ENCODE results near the gene TMEM151B. TPM values are rescaled to one million over a fixed set of nuclear protein-coding genes. Genes with fewer than 3 reads are reported as not detected.
"Not testable (repeated sequence)": the region's sequence is repeated elsewhere in the genome, so short reads cannot be mapped to it uniquely, and the experiment has no call there.

The TMEM151B gene
- total RNA-seq, 4 donors from 2014 or later: 0.39 to 0.98 (median 0.46) TPM

- H3K27ac ChIP-seq (replicated peaks in 1 of 4): no peak overlapping the region
- 65% methylated on average over 8 of the region's 8 CpGs for WGBS
- no peak overlapping the region for H3K4me3 ChIP-seq
Observed at GRCh38 chr6:44341095-44341890, 71.0 kb downstream of the TMEM151B start.

GRCh38 chr6:44342052-44342451 lies 71.8 kb downstream of the TMEM151B start:
- intact Hi-C loops (cut with DNase I): no loop called here
- Histone ChIP-seq H3K4me1 (peaks cover 5 to 28% (median 19%) of the 10 kb centered on the region in 4 donors), H3K4me3 (peak overlapping the region; percentile 30 to 45 (median 36)), H3K36me3 (no peaks in the 10 kb centered on the region), H3K27me3 (peaks cover 0 to 45% (median 5%) of the 10 kb centered on the region in 4 donors), H3K27ac (replicated peaks in 1 of 4) (no peak overlapping the region), H3K9me3 (no peaks in the 10 kb centered on the region)
- WGBS: 35% methylated on average over 6 of the region's 6 CpGs
- TF ChIP-seq EP300 (IDR thresholded peaks at IDR 0.05) (no peak), POLR2AphosphoS5 (IDR thresholded peaks at IDR 0.05) (no peak), POLR2A (IDR thresholded peaks at IDR 0.05; ENCODE audit: low read depth) (no peak)
- TF ChIP-seq, protein P1, sequence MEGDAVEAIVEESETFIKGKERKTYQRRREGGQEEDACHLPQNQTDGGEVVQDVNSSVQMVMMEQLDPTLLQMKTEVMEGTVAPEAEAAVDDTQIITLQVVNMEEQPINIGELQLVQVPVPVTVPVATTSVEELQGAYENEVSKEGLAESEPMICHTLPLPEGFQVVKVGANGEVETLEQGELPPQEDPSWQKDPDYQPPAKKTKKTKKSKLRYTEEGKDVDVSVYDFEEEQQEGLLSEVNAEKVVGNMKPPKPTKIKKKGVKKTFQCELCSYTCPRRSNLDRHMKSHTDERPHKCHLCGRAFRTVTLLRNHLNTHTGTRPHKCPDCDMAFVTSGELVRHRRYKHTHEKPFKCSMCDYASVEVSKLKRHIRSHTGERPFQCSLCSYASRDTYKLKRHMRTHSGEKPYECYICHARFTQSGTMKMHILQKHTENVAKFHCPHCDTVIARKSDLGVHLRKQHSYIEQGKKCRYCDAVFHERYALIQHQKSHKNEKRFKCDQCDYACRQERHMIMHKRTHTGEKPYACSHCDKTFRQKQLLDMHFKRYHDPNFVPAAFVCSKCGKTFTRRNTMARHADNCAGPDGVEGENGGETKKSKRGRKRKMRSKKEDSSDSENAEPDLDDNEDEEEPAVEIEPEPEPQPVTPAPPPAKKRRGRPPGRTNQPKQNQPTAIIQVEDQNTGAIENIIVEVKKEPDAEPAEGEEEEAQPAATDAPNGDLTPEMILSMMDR (IDR thresholded peaks at IDR 0.05): no peak
- no peak for DNase-seq (ENCODE audit: extremely low spot score)

More at GRCh38 chr6:44341095-44341890, 71.0 kb downstream of the TMEM151B start:
- Histone ChIP-seq H3K9me3 (no peaks in the 10 kb centered on the region), H3K36me3 (no peaks in the 10 kb centered on the region), H3K27me3 (peaks cover 0 to 44% (median 5%) of the 10 kb centered on the region in 4 donors), H3K4me1 (peaks cover 5 to 28% (median 19%) of the 10 kb centered on the region in 4 donors)
- TF ChIP-seq POLR2A (IDR thresholded peaks at IDR 0.05; ENCODE audit: low read depth): no peak
- TF ChIP-seq, protein P1 (IDR thresholded peaks at IDR 0.05): no peak
- TF ChIP-seq POLR2AphosphoS5 (IDR thresholded peaks at IDR 0.05): no peak
- TF ChIP-seq EP300 (IDR thresholded peaks at IDR 0.05): no peak
- DNase-seq (ENCODE audit: extremely low spot score): no peak
- intact Hi-C loops (cut with DNase I): no loop called here

DNA sequence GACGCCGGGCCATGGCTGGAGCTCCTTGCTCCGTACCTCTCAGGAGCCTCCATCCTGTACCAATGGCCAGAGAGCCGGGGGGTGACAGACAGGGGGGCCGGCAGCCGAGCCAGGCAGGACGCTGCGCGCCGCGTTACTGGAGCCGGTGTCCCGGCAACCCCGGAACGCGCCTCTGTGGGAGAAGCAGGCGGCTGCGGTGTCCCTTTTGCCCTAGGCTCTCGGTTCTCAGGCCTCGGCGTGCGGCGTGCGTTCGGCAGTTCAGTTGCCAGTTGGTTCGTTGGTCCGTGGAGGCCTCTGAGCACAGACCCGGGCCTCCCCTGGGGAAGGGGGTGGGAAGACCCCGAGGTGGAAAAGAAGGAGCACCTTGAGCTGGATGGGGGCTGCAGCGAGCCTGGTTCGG lies 72.2 kb downstream of the TMEM151B start, which contains the start of gene SPATS1:
SPATS1 (plus strand) TSS at position 162 of the 400 bp plus-strand sequence. CDS start 446 bp downstream, outside the sequence.
- H3K36me3 ChIP-seq: no peaks in the 10 kb centered on the region
- H3K27me3 ChIP-seq: peaks cover 0 to 45% (median 5%) of the 10 kb centered on the region in 4 donors
- no peak for DNase-seq (ENCODE audit: extremely low spot score)
- H3K4me1 ChIP-seq: peaks cover 5 to 28% (median 19%) of the 10 kb centered on the region in 4 donors
- peak within 1 kb of the TSS; percentile 30 to 45 (median 36) for H3K4me3 ChIP-seq
- WGBS: 9% methylated on average over 11 of the region's 31 CpGs
- H3K27ac ChIP-seq (replicated peaks in 1 of 4): no peak within 1 kb of the TSS
- H3K9me3 ChIP-seq: no peaks in the 10 kb centered on the region
- intact Hi-C loops (cut with DNase I): no loop called here
- no peak for TF ChIP-seq POLR2AphosphoS5 (IDR thresholded peaks at IDR 0.05)
- TF ChIP-seq POLR2A (IDR thresholded peaks at IDR 0.05; ENCODE audit: low read depth): no peak
- TF ChIP-seq, protein P1 (IDR thresholded peaks at IDR 0.05): no peak
- TF ChIP-seq EP300 (IDR thresholded peaks at IDR 0.05): no peak

GRCh38 chr6:44346818-44347217 lies 76.6 kb downstream of the TMEM151B start:
- Histone ChIP-seq H3K27me3 (peaks cover 0 to 40% (median 5%) of the 10 kb centered on the region in 4 donors), H3K4me1 (peaks cover 5 to 12% (median 10%) of the 10 kb centered on the region in 4 donors)
- intact Hi-C loops (cut with DNase I); H3K9me3 ChIP-seq; DNase-seq (ENCODE audit: extremely low spot score); H3K36me3 ChIP-seq; H3K27ac ChIP-seq (replicated peaks in 1 of 4); H3K4me3 ChIP-seq: not testable (repeated sequence)
- WGBS: 86% methylated on average over 4 of the region's 4 CpGs

- TF ChIP-seq EP300 (IDR thresholded peaks at IDR 0.05) (no peak), POLR2A (IDR thresholded peaks at IDR 0.05; ENCODE audit: low read depth) (no peak), POLR2AphosphoS5 (IDR thresholded peaks at IDR 0.05) (no peak)
- TF ChIP-seq, protein P1 (IDR thresholded peaks at IDR 0.05): no peak
- Histone ChIP-seq H3K9me3 (no peaks in the 10 kb centered on the region), H3K4me1 (no peaks in the 10 kb centered on the region), H3K27ac (replicated peaks in 1 of 4) (no peak overlapping the region), H3K27me3 (peaks cover 0 to 11% (median 0%) of the 10 kb centered on the region in 4 donors), H3K36me3 (no peaks in the 10 kb centered on the region), H3K4me3 (no peak overlapping the region)
- WGBS: 80% methylated on average over 6 of the region's 6 CpGs
- intact Hi-C loops (cut with DNase I): no loop called here
- no peak for DNase-seq (ENCODE audit: extremely low spot score)
Observed at GRCh38 chr6:44349904-44350649, 79.8 kb downstream of the TMEM151B start.

DNA sequence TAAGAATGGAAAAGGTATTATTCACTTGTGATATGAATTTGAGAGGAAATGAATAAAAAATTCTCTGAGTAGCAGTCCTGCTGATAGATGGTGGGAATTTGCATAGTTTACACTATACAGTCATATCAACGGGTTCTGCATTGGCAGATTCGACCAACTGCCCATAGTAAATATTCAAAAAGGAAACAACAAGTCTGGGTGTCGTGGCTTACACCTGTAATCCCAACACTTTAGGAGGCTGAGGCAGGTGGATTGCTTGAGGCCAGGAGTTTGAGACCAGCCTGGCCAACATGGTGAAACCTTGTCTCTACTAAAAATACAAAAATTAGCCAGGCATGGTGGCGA lies 80.4 kb downstream of the TMEM151B start:
- H3K4me3 ChIP-seq; H3K36me3 ChIP-seq; H3K9me3 ChIP-seq; H3K27me3 ChIP-seq; intact Hi-C loops (cut with DNase I); DNase-seq (ENCODE audit: extremely low spot score); H3K27ac ChIP-seq (replicated peaks in 1 of 4); H3K4me1 ChIP-seq: not testable (repeated sequence)
- 73% methylated on average over 4 of the region's 4 CpGs for WGBS

Data from esophagus muscularis mucosa (tissue), 4 donors.